ENCODE measurements around the gene AKT2.
A peak's percentile ranks its signal among the peaks of the same experiment; 100 is the strongest.
"Not testable (repeated sequence)": the region's sequence is repeated elsewhere in the genome, so short reads cannot be mapped to it uniquely, and the experiment has no call there.

The AKT2 gene

GRCh38 chr19:40232949-40233810, 52.0 kb downstream of the AKT2 start:
- DNase-seq, result no peak

GRCh38 chr19:40232479-40232878, 52.7 kb downstream of the AKT2 start:
- no peak for DNase-seq

- DNase-seq, result no peak
These were observed 53.4 kb downstream of the AKT2 start for GRCh38 chr19:40231544-40232424.

GRCh38 chr19:40231057-40231456, 54.1 kb downstream of the AKT2 start:
- DNase-seq, result no peak

- no peak for DNase-seq
These were observed 55.2 kb downstream of the AKT2 start for GRCh38 chr19:40229926-40230417.

GRCh38 chr19:40229484-40229883, 55.7 kb downstream of the AKT2 start:
- DNase-seq, result no peak

- DNase-seq, result no peak
These were observed 56.3 kb downstream of the AKT2 start for GRCh38 chr19:40228863-40229262.

- no peak for DNase-seq
These were observed 56.8 kb downstream of the AKT2 start for GRCh38 chr19:40228346-40228745.

- DNase-seq, result no peak
These were observed 59.5 kb downstream of the AKT2 start for GRCh38 chr19:40225440-40226305.

- no peak for DNase-seq
These were observed 60.6 kb downstream of the AKT2 start for GRCh38 chr19:40224342-40225150.

GRCh38 chr19:40223135-40223822, 61.9 kb downstream of the AKT2 start:
- peak; percentile 58 for DNase-seq

GRCh38 chr19:40221858-40222619, 63.1 kb downstream of the AKT2 start:
- peak; percentile 89 for DNase-seq

GRCh38 chr19:40220674-40221073, 64.5 kb downstream of the AKT2 start:
- no peak for DNase-seq

- DNase-seq, result no peak
These were observed 65.3 kb downstream of the AKT2 start for GRCh38 chr19:40219721-40220276.

- not testable (repeated sequence) for DNase-seq
These were observed 66.1 kb downstream of the AKT2 start for GRCh38 chr19:40219029-40219428.

GRCh38 chr19:40217934-40218890, 66.9 kb downstream of the AKT2 start, which contains the start of gene TTC9B:
TSS of gene TTC9B (minus strand) at chr19:40218384. CDS start at chr19:40218381, 3 bp downstream.
- peak; percentile 45 for DNase-seq

- DNase-seq, result no peak
These were observed 67.9 kb downstream of the AKT2 start for GRCh38 chr19:40217027-40217810.

- DNase-seq, result no peak
These were observed 68.4 kb downstream of the AKT2 start for GRCh38 chr19:40216777-40217026.

All from CD4-positive, alpha-beta T cell treated with Interleukin-10 for 1 hour (primary cell).